NK-92 (cell line): ENCODE data around the gene SRC.

Experiments
- DNase-seq: peaks from one replicate; lab custom pipeline; 2025; ENCODE audit not compliant: unreplicated experiment; lab: John Stamatoyannopoulos, UW

SRC gene

DNA sequence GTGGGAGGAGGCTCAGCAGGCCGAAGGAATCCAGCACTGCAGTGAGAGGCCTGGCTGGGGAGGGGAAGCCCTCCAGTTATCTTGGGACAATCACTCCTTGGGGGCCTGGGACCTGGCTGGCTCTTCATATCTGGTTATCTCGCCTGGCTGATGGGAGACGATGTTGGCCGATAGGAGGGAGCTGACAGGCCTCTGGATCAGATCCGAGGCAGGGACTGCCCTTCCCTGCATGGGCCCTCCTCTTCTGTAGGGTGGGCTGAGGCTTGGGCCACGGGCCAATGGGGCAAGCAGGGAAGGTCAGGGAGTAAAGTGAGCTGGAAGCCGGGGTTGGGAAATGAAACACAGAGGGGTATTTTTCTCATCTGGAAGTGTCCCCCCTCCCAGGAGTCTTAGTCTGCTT, 31.3 kb upstream of the SRC start:
- DNase-seq: no peak

DNA sequence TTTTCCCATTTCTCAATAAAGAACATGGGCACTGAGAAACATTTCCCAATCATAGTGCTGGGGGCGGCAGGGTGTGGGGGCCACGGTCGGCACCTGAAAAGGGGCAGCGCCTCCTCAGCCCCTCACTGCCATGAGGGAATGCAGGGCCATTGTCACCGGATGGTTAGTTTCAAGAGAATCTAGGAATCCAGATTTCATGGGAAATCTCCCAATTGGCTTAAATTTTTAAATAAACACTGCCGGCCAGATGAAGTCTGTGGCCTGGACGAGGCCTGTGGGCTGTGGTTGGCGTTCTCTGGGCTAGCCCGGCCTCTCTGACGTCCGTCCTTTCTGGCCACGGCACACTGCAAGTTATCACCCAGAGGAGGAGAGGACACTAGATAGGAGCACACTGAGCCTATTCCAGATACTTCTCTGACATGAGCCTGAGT, 30.9 kb upstream of the SRC start:
- no peak for DNase-seq

DNA sequence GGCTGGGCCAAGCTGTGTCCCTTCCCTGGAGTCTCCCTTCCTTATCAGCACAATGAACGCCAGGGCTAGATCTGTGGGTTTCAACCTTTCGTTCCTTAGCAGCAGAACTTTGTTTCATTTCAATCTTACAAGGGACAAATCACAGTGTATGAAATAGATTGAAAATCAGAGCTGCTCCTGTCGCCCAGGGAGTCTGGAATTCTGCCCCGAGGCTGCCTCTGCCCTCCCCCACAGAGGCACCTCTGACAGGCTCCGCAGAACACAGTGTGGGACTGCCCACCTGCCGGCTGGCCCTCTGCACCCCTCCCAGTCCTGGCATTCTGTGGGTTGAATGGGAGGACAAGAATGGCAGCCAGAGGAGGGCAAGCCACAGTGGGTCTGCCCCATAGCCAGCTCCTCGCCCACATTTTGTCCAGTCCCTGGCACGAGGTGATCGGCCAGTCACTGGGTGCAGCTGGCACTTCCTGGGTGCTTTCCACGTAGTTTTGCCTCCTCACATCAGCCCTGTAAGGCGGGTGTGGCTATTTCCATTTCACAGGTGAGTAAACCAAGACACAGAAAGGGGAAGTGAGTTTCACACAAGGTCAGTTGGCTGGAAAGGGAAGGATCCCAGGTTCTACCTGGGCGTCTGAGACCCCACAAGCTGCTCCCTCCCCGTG, 30.4 kb upstream of the SRC start:
- no peak for DNase-seq

- no peak for DNase-seq
Measured at GRCh38 chr20:37316116-37316774, 29.7 kb upstream of the SRC start.

- no peak for DNase-seq
Measured at GRCh38 chr20:37316775-37317170, 29.2 kb upstream of the SRC start.

DNA sequence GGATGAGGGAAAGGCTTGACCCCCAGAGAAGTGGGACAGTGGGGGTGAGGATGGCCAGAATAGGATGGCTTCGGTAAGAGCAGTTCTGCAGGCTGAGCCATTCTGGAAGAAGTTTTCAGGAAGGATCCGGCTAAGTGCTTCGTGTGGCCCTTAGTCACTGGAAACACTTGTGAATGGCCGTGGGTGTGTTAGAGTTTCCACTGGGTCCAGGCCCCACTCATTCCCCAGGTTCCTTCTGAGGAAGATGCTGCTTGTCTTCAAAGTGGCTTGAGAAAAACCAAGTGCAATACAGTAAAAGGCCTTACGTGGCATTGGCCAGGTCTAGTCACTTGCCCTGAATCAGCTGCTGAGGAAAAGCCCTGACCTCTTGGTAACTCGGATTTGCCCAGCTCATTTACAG, 28.6 kb upstream of the SRC start:
- DNase-seq: no peak

DNA sequence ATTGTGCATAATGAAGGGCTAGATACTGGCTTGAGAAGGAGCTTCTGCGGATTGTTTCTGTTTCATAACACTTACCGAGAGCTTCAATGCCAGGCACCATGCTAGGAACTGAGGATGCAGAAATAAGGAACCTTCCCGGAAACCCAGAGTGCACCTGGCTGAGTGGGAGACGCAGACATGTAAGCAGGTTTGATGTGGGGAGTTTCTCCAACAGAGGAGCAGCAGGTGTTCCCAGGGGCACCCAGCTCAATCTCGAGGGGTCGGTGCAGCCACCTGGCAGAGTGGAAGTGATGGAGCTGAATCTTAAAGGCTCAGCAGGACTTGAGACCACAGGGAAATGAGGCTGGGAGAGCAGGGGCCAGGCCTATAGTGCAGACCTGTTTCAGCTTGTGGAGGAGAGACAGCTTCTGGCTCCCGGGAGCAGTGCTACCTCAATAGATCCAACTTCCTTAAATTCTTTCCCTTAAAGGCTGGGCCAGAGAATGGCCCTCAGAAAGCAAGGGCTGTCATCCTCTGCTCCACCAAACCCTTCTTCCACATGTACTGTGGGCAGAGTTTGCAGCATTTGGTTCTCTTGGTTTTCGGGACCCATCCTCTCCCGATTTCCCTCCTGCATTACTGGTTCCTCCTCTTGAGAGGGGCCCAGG, 27.8 kb upstream of the SRC start:
- DNase-seq: no peak

- no peak for DNase-seq
Measured at GRCh38 chr20:37319151-37319671, 26.7 kb upstream of the SRC start.

GRCh38 chr20:37323985-37324384, 22.0 kb upstream of the SRC start:
- DNase-seq: no peak

DNA sequence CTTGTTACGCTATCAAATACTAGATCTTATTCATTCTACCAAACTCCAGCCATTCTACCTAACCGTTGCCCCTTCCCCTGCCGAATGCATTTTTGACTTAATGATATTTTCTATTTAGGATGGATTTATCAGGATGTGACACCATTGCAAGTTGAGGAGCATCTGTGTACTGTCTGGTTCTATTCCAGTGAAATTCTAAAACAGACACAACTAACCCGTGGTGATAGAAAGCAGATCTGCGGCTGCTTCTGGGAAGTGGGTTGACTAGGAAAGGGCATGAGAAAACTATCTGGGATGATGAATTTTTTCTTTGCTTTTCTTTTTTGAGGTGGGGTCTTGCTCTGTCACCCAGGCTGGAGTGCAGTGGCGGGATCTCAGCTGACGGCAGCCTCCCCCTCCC, 20.7 kb upstream of the SRC start:
- DNase-seq: no peak

DNA sequence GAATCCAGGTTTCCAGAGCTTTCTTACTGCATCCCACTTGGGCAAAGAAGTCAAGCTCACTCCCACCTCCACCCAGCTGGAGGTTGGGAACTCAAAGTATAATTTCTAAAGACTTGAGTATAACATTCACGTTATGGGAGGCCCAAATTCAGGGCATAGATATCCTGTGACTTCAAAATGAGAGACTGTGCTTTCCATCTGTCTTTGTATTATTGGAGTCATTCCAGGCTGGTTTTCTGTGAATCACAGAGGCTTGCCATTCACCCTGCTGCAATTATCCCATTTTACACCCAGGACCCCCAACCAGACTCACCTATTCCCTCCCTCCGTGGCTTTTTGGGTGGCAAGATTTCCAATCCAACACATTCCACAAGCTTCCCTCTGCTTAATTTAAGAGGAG, 19.3 kb upstream of the SRC start:
- DNase-seq: no peak

DNA sequence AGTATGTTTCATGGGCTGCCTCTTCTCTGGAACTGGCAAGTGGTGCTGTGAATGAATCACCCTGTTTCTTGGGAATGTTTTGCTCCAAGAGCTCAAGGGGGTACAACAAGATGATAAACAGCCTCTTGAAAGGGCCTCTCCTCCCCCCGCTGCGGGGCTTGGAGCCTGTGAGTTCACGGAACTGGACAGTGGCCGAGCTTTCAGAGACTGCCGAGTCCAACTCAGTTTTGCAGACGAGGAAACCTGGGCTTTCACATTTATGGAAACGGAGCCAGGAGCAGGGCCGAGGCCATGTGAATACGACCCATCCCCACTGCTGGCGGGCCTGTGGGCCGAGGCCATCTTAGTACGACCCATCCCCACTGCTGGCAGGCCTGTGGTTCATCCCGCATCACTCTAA, 18.2 kb upstream of the SRC start:
- DNase-seq: no peak

- no peak for DNase-seq
Measured at GRCh38 chr20:37328149-37328945, 17.6 kb upstream of the SRC start.

DNA sequence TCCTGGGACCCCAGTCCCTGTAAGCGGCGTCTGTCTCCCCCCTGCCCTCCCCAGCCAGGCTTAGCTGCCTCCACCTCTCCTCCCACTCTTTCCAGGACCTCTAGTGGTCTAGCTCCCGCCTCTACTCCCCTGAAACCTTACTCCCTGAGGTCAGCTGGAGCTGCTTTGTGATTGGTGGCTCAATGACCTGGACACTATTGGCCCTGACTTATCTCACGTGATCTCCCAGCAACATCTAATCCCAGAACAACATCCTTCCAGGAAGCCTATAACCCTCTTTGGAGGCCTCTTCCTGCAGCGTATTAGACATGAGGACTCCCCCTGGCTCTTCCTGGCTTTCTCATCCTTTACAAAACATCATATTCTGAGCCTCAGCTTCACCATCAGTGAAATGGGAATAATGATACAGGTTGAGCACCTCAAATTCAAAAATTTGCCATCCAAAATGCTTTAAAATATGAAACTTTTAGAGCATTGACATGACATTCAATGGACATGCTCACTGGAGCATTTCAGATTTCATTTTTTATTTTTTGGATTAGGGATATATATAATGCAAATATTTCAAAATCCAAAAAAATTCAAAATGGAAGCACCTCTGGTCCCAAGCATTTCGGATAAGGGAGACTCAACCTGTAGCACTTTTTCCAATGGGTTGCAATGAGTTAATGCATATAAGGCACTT, 16.3 kb upstream of the SRC start:
- DNase-seq: no peak

DNA sequence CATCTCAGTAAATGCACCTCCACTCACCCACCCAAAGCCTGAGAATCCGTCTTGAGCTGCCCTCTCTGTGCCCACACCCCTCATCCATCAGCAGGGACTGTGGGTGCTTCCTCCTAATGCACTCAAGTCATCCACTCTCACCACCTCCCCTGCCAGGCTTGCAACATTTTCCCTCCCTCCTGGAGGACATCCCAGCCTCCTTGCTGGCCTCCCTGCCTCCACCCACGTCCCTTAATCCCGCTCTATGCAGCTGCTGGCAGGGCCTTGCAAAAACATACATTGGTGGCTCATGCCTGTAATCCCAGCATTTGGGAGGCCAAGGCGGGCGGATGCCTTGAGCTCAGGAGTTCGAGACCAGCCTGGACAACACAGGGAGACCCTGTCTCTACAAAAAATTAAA, 15.6 kb upstream of the SRC start:
- no peak for DNase-seq

DNA sequence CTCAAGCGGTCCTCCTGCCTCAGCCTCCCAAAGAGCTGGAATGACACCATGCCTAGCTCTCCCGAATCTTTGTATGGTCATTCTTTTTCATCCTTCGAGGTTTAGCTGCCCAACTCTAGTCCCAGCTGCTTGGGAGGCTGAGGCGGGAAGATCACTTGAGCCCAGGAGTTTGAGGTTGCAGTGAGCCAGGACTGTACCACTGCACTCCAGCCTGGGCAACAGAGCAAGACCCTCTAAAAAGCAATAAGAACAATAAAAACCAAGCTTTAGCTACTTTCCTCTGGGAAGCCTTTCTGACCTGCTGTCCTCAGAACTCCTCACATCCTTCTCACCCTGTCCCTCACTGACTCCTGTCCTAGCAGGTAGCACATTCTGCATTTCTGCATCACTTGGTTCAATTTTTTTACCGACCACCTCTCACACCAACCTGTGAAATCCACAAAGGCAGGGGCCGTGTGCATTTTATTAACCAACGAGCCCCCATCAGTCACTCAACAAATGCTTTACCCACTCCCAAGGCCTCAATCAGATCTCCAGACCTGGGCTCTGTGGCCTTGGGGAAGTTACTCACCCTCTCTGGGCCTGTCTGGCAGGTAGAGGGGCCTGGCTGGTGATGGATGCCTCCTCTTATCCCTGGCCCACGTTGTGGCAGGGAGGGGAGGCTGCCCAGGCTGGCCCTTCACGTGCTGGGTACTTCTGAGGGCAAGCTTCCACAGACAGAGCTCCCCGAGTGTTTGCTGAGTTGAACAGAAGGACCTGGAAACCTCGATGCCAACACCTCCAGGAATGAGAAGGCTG, 14.7 kb upstream of the SRC start:
- no peak for DNase-seq

DNA sequence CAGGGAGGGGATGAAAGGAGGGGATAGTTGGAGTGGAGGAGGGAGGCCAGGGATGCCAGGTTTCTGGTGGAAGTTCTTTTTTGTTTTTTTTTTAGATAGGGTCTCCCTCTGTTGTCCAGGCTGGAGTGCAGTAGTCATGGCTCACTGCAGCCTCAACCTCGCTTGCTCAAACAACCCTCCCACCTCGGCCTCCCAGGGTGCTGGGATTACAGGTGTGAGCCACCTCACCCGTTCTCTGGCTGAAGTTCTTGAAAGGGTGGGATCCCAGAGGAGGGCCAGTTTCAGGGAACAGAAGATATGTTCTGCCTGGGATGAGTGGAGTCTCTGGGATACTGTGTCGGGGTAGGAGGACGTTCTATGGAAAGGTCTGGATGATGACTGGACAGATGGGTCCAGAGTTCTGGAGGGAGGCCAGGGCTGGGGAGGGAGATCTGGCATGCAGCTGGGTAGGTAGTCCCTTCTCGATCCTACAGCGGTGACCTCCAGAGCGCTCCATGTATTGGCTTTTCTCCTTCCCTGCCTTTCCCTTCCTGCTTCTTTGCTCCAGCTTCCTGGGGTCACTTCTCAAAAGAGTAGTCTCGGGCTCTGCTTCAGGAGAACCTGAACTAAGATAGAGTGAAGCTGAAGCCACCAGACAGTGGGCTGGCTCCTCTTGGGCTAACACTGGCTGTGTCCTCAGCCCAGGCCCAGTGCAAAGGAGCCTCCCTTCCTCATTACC, 12.7 kb upstream of the SRC start:
- no peak for DNase-seq

- no peak for DNase-seq
Measured at GRCh38 chr20:37333848-37334318, 12.1 kb upstream of the SRC start.

DNA sequence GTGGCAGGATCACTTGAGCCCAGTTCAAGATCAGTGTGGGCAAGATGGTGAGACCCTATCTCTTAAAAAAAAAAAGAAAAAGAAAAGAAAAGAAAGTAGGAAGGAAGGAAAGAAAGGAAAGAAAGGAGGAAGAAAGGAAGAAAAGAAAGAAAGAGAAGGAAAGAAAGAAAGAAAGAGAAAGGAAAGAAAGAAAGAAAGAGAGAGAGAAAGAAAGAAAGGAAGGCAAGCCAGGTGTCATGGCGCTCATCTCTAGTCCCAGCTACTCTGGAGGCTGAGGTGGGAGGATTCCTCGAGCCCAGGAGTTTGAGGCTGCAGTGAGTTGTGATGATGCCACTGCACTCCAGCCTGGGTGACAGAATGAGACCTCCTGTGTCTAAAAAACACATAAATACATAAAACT, 11.5 kb upstream of the SRC start:
- DNase-seq: no peak
